Psoas muscle (tissue), 8 donors: ENCODE measurements around the gene B3GNT9. TPM values are rescaled to one million over a fixed set of nuclear protein-coding genes. Genes with fewer than 3 reads are reported as not detected.

Experiments used
- ATAC-seq, 4 donors: fragments of 200-7000 bp; cut with Tn5 transposase; one replicate each; pipeline ENCODE4 v1.9.1; 2020; ENCODE audit warnings: moderate library complexity in 3 of 4, mild to moderate bottlenecking in 2 of 4
- DNase-seq, 2 donors: peaks; one replicate each; pipeline ENCODE4 v3.0.0-alpha.2; 2020
- H3K27ac ChIP-seq: fragments of 200-600 bp; one replicate; pipeline ENCODE4 v1.8.0; 2022
- H3K27me3 ChIP-seq, 3 donors: fragments of 200-600 bp in 1 of 3; one replicate each; pipeline versions ENCODE4 v1.6.1 to v1.8.0; 2013 to 2022; ENCODE audit warnings: low read length in 2 of 3, mild to moderate bottlenecking in 2 of 3, moderate library complexity in 1 of 3; ENCODE audit not compliant: insufficient read depth in 3 of 3
- H3K36me3 ChIP-seq, 2 donors: fragments of 200-600 bp in 1 of 2; one replicate each; pipeline versions ENCODE4 v1.6.1 to v1.8.0; 2013 to 2022; ENCODE audit warnings: low read depth in 1 of 2, mild to moderate bottlenecking in 1 of 2, moderate library complexity in 1 of 2; ENCODE audit not compliant: insufficient read depth in 1 of 2
- H3K4me1 ChIP-seq: fragments of 200-600 bp; one replicate; pipeline ENCODE4 v1.8.0; 2022
- H3K4me3 ChIP-seq: fragments of 200-600 bp; one replicate; pipeline ENCODE4 v1.8.0; 2022; ENCODE audit warnings: mild to moderate bottlenecking
- H3K9me3 ChIP-seq: fragments of 200-600 bp; one replicate; pipeline ENCODE4 v1.8.0; 2022
- CTCF ChIP-seq: fragments of 200-600 bp; IDR thresholded peaks from one replicate; pipeline ENCODE4 v1.8.0; 2022; ENCODE audit warnings: antibody characterized with exemption
- WGBS, 3 donors: extraction: QIAGEN DNeasy Blood & Tissue Kit; methylation state at CpG; one replicate each; pipeline versions ENCODE4 v1.1.6 to v1.1.7; 2013; 5-methylcytosine and 5-hydroxymethylcytosine counted together
- intact Hi-C, 2 donors: fragments of 100-400 bp; cut with DNase I; formaldehyde crosslinking; loops; one replicate each; pipeline versions ENCODE4 v1.11.0 to v1.14.2; 2022
- polyA plus RNA-seq, 3 donors: library from polyadenylated mRNA; stranded (reverse); fragments of 200-250 nt; gene quantifications; one replicate each; pipeline ENCODE4 v1.2.3, GENCODE V29; 2013
- total RNA-seq, 4 donors: library from RNA; stranded (reverse); fragmentation: NEBNext Ultra II Directional in 2 of 4; extraction: Animal tissue kit (Norgen Biotek cat#: 25700) in 2 of 4; gene quantifications; one replicate each; pipeline versions ENCODE4 v1.2.1 to v1.2.4, GENCODE V29; 2021 to 2023
- donor health status: healthy with polysubstance abuse.
- donor health status: DM: no; HTN: no; CAD: no; lungs with moderate emphysema.
- donor health status: Bipolar disorder and iron deficiency.
- donor health status: healthy.
- donor health status: DM: yes; HTN: yes; CAD: no.
- donor health status: DM: no; HTN: no; CAD: no.
- donor health status: DM: no; HTN: no; CAD: no.
- donor health status: DM: yes; HTN: yes; CAD: no.

Gene B3GNT9
- total and polyA plus RNA-seq, 7 donors: 0.69 to 4.1 (median 1.2) TPM

- Histone ChIP-seq H3K27ac (no peak overlapping the region), H3K4me3 (no peak overlapping the region), H3K27me3 (peaks cover 0 to 17% (median 0%) of the 10 kb centered on the region in 3 donors), H3K9me3 (no peaks in the 10 kb centered on the region), H3K4me1 (peaks cover 2% of the 10 kb centered on the region), H3K36me3 (peaks cover 12 to 68% of the 10 kb centered on the region in 2 donors)
- ATAC-seq (no peak), DNase-seq (no peak)
- intact Hi-C loops: no loop called here
- WGBS, 3 donors: 92 to 96% (median 94%) methylated on average over 4 of the region's 4 CpGs
- TF ChIP-seq CTCF: no peak
Observed at GRCh38 chr16:67147437-67148140, 3.2 kb downstream of the B3GNT9 start.

- Histone ChIP-seq H3K4me1 (peaks cover 2% of the 10 kb centered on the region), H3K27me3 (peaks cover 0 to 17% (median 0%) of the 10 kb centered on the region in 3 donors), H3K4me3 (no peak overlapping the region), H3K36me3 (peaks cover 19 to 76% of the 10 kb centered on the region in 2 donors), H3K27ac (no peak overlapping the region), H3K9me3 (no peaks in the 10 kb centered on the region)
- WGBS, 3 donors: 81 to 83% (median 83%) methylated on average over 7 of the region's 7 CpGs
- no peak for DNase-seq
- no peak for TF ChIP-seq CTCF
- intact Hi-C loops: no loop called here
- ATAC-seq: no peak
Observed at GRCh38 chr16:67146523-67147357, 4.1 kb downstream of the B3GNT9 start.

GRCh38 chr16:67145746-67146145, 5.1 kb downstream of the B3GNT9 start:
- DNase-seq: no peak
- Histone ChIP-seq H3K27ac (no peak overlapping the region), H3K9me3 (no peaks in the 10 kb centered on the region), H3K36me3 (peaks cover 19 to 86% of the 10 kb centered on the region in 2 donors), H3K4me1 (peaks cover 2% of the 10 kb centered on the region), H3K27me3 (peaks cover 0 to 15% (median 0%) of the 10 kb centered on the region in 3 donors), H3K4me3 (no peak overlapping the region)
- WGBS, 3 donors: 81 to 89% (median 84%) methylated on average over 2 of the region's 2 CpGs
- intact Hi-C loops: no loop called here
- ATAC-seq: no peak
- no peak for TF ChIP-seq CTCF

GRCh38 chr16:67144943-67145342, 5.9 kb downstream of the B3GNT9 start:
- 90 to 100% (median 97%) methylated on average over 2 of the region's 2 CpGs for WGBS, 3 donors

More at GRCh38 chr16:67144943-67145342, 5.9 kb downstream of the B3GNT9 start:
- H3K27me3 ChIP-seq: peaks cover 0 to 7% (median 0%) of the 10 kb centered on the region in 3 donors
- H3K9me3 ChIP-seq: no peaks in the 10 kb centered on the region
- ATAC-seq: no peak
- intact Hi-C loops: no loop called here
- no peak for DNase-seq
- no peak overlapping the region for H3K27ac ChIP-seq
- H3K4me3 ChIP-seq: no peak overlapping the region
- H3K4me1 ChIP-seq: no peaks in the 10 kb centered on the region
- TF ChIP-seq CTCF: no peak
- peaks cover 21 to 94% of the 10 kb centered on the region in 2 donors for H3K36me3 ChIP-seq
